ENCODE results near the gene C11orf86. TPM values are rescaled to one million over a fixed set of nuclear protein-coding genes. Genes with fewer than 3 reads are reported as not detected.

C11orf86 gene
- total RNA-seq, 1 experiment from 2014 or later, result not detected

GRCh38 chr11:67022961-67023956, 48.2 kb downstream of the C11orf86 start, which contains the start of gene SYT12:
TSS of gene SYT12 (plus strand) at chr11:67023134. CDS start at chr11:67030145, 7,011 bp downstream.
- no peak for DNase-seq (ENCODE audit: extremely low read depth, low read depth)

GRCh38 chr11:67023957-67024353, 48.9 kb downstream of the C11orf86 start:
- DNase-seq (ENCODE audit: extremely low read depth, low read depth), result no peak

GRCh38 chr11:67024410-67024809, 49.3 kb downstream of the C11orf86 start:
- no peak for DNase-seq (ENCODE audit: extremely low read depth, low read depth)

GRCh38 chr11:67024966-67025365, 49.9 kb downstream of the C11orf86 start:
- DNase-seq (ENCODE audit: extremely low read depth, low read depth), result no peak

- DNase-seq (ENCODE audit: extremely low read depth, low read depth), result no peak
These were observed 50.6 kb downstream of the C11orf86 start for GRCh38 chr11:67025750-67026149.

Small RNAs within 50 kb of the gene (small RNA-seq; reads per million reads assigned to genes)
- 0.02 to 0.29 reads per million in 2 experiments for gene MIR3163

Other genes starting within 250 kb of the C11orf86 start
- 17.0 and 17.4 TPM in 2 replicates for gene SPTBN2, start 246.1 kb upstream of the C11orf86 start, total RNA-seq (2014; rRNA removed; shearing (Covaris generic))
- 24.1 and 30.8 TPM in 2 replicates for gene RCE1, start 131.9 kb upstream of the C11orf86 start, total RNA-seq (2014; rRNA removed; shearing (Covaris generic))
- 30.5 and 32.4 TPM in 2 replicates for gene LRFN4, start 118.2 kb upstream of the C11orf86 start, total RNA-seq (2014; rRNA removed; shearing (Covaris generic))
- gene PC, start 16.9 kb upstream of the C11orf86 start, total RNA-seq (2014; rRNA removed; shearing (Covaris generic)), result 22.2 and 25.5 TPM in 2 replicates
- 0.32 and 0.52 TPM in 2 replicates for gene SYT12, start 47.8 kb downstream of the C11orf86 start, total RNA-seq (2014; rRNA removed; shearing (Covaris generic))
- gene RHOD, start 81.5 kb downstream of the C11orf86 start, total RNA-seq (2014; rRNA removed; shearing (Covaris generic)), result 6.5 and 8.9 TPM in 2 replicates
- 15.1 and 18.5 TPM in 2 replicates for gene KDM2A, start 144.0 kb downstream of the C11orf86 start, total RNA-seq (2014; rRNA removed; shearing (Covaris generic))